NCI-H1417 treated with DMSO at 0.1 percent for 48 hours (cell line): ENCODE results near the gene CDH11.

Source experiments
- DNase-seq: peaks from one replicate; lab custom pipeline; 2025; lab: John Stamatoyannopoulos, UW

The CDH11 gene

DNA sequence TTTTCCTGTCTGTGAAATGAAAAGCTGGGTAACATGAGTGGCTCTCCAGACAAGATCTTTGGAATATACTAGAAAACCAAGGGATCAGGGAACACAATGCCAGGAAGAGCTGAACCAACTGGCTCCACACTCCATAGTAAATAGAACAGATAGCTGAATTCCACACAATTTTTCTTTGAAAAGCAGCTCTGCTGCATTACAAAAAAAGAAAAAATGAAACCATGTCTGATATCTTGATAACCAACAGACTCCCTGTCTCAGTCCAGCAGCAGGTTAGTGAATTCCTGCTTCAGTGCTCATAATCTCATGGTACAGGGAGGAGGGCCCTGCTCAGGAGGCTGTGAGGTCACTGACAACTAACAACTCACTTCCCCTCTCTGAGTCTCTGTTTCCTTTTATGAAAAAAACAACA, 97.1 kb downstream of the CDH11 start:
- DNase-seq = no peak

DNA sequence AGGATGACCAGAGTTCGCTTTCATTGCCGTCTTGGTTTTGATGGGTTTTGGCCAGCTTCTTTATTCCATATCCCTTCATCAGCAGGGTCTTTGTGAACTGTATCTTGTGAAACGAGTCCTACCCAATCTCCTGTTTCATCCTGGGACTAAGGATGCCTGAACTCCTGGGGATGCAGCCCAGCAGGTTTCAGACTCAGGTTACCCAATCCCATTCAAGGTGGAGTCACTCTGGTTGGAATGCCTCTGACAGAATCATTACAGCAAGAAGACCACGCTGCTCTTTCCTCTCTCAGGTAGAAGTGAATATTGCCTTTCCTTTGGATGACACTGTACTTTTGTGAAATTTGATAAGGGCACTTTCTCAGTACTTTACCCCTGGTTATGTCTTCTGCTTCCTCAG, 98.1 kb downstream of the CDH11 start:
- DNase-seq = no peak

DNA sequence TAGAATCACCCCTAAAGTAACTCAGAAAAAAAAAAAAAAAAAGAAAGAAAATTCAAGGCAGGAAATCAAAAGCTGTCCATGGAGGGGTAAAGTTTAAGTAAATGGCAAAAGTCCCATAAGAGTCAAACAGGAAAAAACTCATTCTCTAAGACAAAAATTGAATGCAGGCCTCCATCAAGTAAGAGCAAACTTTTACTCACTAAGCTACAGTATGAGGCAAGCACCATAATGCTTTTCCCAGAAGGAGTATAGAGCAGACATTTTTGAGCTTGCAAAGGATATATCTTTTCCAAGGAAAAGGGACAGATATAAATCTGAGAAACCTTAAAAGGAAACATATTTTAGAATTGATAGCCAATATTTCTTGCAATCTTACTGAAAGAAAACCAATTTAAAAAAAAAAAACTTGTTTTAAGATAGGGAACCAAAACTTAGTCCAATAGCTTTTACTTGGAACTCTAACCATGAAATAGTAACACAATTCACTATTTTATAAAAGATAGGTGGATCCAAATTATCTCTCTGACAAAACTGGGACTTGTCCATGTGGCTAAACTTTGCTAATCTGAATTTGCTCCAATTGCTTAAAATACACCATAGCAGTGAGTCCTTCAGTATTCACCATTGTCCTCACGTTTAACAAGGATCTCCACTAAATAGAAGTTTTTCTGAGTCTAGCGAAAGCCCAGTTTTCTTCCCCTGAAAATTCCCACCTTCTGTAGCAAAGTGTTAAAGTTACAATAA, 99.8 kb downstream of the CDH11 start:
- no peak for DNase-seq

DNA sequence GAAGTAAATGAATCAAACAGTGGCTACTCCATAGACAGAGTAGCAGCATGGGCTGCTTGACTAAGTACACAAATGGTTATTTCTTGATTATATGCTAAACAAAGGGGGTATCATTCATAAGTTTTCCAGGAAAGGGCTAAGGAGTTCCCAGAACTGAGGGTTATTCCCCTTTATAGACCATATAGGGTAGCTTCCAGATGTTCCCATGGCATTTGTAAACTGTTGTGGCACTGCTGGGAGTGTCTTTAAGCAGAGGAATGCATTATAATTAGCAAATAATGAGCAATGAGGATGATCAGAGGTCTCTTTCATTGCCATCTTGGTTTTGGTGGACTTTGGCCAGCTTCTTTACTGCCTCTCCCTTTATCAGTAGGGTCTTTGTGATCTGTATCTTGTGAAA, 105.1 kb downstream of the CDH11 start:
- no peak for DNase-seq

DNA sequence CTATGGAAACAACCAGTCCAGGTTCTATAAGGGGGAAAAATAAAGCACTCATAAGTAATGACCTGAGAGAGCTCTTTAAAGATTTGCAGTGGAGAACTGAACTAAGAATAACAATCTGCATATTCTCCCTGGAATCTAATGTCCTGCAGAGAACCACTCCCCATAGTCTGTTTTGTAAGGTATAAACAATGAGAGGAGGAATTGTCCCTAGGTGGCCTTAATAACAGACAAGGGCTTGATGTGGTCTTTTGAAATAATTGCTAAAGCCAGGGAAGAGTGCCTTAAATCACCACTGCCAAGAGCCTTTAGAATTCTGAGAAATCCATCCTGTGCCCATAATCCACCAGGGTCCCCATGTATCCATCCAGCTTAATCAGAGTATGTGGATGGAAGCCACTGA, 106.3 kb downstream of the CDH11 start:
- no peak for DNase-seq

DNA sequence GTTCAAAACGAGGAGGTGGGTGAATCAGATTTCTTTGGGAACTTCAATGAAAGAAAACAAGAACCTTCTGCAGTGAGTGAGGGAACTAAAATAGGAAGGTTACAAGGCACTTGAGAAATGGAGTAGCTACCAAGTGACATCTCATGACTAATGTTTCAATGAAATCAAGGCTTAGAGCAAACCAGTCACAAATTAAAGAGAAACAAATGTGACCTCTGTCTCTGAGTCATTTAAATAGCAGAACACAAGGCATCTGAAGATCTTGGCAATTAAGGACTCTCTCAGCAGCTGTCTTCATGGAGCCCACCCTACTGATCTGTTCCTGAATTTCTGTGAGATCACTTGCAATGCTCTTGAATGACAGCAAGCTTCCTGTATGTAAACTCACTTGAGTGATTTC, 109.5 kb downstream of the CDH11 start:
- no peak for DNase-seq

DNA sequence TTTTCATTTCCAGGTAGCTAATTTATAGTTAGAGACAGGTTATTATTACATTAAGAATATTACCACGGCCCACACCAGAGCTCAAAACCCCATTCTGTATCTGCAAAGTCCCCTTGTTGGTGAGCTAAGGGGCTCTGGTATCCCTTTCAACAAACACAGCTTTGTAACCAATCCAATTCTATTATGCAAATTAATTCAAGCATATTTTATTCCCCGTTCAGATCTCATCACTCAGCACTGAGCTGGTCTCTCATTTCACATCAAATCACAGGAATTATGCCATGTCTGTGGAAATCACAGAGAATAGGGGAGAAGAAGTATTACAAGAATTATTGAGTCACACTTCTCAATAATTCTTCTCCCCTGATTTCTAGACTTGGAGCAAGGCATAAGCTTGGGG, 111.7 kb downstream of the CDH11 start:
- DNase-seq = no peak

DNA sequence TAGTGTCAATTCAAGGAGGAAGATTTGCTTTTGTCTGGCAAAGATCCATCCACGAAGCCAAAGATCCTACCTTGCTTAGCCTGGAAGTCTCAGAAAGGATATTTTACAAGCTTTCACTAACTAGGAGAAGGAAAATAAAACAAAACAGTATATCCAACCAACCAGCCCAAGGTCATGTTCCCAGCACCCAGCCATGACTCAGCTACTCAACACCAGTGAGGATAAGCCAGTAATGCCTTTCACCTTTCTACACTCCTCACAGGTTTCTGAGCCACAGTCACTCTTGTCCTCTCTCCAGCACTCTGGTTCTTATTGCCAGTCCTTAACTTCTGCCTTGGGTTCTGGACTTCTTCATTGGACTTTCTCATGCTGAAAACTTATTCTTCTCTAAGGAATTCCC, 116.2 kb downstream of the CDH11 start:
- DNase-seq = no peak

DNA sequence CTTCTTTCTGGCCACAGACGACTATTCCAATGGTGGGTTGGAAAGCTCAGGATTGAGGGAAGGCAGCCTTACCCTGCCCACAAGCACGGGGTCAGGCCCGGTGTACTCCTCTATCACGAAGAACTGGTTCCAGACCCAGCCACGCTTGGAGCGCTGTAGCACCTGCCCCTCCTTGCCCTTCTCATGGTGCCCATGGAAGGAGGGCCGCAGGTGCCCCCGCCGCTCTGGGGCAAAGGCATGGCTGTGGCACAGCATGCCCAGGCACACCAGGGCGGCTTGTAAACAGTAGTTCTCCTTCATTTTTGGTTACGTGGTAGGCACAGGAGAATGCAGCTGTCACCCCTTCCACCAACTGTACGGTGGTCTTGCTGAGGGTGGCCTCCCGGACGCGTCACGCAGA, 117.3 kb downstream of the CDH11 start:
- no peak for DNase-seq

DNA sequence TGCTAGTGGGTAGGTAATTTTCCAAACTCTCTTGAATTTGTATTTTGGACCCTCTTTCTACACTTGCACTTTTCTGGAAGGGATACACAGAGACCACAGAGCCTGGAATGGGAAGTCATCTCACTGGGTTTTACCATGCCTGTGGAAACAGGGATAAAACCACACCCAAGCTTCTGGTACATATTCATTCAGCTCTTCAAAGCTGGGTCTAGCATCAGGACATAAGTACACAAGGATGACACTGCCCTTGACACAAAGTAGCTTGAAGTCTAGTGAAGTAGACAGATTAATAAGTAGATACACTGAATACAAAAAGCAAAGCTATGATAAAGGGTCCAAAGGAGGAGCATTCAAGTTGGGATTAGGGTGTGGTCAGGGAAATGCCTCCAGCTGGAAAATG, 118.2 kb downstream of the CDH11 start:
- no peak for DNase-seq

DNA sequence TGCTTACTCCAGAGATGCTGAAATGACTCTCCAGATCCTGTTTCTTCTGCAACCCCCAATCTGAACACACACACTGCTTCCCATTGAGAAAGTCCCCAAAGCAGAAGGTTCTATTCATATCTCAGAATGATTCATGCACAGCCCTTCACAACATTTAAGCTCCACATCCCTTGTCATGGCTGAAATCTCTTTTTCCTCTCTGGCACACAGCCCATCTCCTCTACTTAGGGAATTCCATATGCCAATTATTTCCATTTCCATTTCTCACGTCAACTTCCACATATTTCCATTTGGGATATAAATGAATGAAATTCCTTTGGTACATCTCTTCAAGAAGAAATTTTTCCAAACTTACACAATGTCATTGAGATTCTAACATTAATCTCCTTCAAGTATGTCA, 119.6 kb downstream of the CDH11 start:
- no peak for DNase-seq

DNA sequence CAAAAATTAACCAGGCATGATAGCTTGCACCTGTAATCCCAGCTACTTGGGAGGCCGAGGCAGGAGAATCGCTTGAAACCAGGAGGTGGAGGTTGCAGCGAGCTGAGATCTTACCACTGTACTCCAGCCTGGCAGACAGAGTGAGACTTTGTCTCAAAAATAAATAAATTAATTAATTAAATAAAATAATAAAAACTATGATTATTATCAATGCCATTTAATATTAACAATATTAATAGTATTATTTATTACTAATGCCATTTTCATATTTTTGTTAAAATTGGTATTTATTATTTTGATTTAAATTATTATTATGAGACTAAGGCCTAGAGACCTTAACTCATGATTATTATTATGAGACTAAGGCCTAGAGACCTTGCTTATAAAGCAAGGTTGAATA, 121.2 kb downstream of the CDH11 start:
- no peak for DNase-seq

DNA sequence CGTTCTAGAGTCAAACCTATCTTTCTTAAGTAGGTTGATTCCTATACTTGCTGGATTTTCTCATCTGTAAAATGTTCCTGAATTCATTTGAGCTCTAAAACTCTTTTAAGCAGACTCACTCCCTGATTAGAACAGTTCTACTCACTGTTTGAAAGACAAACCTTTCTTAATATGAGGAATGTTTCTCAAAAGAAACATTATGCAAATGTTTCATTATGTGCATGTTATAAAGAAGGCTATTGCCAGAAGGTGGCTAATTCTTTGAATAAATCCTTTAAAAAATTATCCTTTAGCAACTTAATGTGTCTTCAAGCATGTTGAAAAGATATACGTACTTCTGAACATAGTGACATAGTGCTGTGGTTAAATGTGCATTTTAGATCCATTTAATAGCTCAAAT, 124.1 kb downstream of the CDH11 start:
- DNase-seq = no peak

DNA sequence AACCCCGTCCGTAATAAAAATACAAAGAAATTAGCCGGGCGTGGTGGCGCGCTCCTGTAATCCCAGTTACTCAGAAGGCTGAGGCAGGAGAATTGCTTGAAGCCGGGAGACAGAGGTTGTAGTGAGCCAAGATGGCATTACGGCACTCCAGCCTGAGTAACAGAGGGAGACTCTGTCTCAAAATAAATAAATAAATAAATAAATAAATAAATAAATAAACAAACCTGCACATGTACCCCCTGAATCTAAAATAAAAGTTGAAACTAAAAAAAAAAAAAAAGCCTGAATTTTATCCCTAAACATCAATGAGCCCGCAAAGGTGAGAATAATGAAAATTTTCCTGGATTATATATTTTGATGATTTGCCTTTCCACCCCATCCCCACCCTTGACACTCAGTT, 124.7 kb downstream of the CDH11 start:
- DNase-seq = no peak

DNA sequence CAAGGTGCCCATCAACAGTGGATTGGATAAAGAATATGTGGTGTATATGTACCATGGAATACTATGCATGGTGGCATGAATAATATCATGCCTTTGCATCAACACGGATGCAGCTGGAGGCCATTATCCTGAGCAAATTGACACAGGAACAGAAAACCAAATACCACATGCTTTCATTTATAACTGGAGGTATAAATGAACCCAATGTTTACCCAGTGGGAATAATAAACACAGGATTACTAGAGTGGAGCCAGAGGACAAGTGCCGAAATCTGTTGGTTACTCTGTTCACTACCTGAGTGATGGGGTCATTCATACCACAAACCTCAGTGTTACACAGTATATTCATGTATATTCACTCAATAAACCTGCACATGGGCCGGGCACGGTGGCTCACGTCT, 125.2 kb downstream of the CDH11 start:
- no peak for DNase-seq

DNA sequence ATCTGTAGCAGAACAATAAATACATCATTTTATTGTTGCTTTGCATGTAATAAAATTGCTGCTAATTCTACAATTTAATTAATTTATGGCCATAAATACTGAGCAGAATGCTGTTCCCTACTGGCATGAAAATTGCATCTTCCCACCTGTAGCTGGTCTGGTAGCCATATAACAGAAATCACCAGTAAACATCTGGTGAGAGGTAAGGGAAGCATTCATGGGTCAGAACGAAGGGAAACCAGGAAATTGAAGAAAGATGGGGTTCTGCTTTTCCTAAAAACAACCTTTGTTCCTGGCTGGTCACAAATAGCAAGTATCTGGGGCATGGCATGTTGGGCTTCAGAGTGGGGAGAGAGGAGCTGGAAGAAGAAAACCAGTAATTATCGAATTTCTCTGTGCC, 128.4 kb downstream of the CDH11 start:
- DNase-seq = no peak

DNA sequence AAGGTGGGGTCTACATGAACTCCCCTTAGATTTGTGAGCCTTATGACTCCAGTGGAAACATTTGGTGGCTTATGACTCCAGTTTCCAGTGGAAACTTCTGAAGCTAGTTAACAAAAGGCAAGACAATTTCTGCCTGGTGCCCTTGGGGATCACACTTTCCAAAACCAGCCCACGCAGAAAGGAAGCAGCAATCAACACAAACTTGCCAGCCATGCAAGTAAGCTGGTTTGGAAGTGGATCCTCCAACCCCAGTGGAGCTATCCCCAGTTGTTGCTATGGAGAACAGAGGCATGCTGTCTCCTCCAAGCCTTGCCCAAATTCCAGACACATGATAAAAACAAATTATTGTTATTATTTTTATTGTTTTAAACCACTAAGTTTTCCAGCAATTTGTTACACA, 130.9 kb downstream of the CDH11 start:
- DNase-seq = no peak

DNA sequence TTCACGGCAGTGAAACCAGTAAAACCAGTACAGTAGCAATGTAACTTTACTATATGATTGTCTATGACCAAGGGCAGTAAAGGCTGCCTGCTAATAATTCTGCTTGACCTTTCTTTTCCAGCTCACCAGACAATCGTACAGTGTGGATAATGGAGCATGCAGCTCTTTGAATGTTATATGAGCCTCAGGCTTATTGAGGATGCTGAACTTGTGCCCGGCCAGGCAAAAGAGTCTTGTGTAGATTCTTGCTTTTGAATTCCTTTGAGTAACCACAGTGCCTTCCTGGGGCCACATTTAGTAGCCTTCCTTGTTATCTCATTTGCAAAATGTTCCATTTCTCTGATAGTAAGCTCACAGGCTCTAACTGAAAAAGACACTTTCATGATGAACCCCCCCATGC, 131.8 kb downstream of the CDH11 start:
- no peak for DNase-seq

DNA sequence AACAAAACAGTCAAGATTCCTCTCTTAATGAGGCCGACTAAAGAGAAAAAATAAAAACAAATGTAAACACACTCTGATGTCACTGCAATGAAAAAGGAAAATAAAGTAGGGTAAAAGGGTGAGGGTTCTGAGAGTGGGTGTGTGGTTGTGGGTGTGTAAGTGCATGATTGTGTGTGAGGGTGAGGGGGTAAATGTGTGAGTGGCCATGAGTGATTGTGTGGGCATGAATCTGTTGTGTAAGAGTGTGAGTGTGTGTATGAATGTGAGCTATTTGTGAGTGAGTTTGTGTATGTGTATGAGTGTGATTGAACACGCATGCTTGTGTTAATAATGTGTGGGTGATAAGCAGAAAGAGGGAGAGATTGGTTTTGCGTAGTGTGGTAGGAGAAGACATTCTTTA, 132.8 kb downstream of the CDH11 start:
- no peak for DNase-seq

DNA sequence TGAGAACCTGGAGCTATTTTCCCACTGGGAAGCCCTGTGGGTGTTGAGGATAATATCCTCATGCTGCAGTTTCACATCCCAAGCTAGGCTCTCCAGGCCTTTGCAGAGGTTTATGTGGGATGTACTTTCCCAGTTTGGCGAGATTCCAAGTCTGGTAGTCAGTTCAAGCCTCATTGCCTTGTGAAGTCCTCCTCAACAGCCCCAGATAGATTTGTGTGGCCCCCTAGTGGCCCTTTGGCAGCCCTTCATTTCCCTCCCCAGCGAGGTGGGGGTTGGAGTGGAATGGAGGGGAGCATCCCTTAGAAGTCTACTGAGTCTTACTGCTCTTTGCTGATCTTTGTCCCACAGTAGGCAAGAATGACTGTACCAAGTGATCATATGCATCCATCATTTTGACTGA, 137.9 kb downstream of the CDH11 start:
- DNase-seq = no peak

DNA sequence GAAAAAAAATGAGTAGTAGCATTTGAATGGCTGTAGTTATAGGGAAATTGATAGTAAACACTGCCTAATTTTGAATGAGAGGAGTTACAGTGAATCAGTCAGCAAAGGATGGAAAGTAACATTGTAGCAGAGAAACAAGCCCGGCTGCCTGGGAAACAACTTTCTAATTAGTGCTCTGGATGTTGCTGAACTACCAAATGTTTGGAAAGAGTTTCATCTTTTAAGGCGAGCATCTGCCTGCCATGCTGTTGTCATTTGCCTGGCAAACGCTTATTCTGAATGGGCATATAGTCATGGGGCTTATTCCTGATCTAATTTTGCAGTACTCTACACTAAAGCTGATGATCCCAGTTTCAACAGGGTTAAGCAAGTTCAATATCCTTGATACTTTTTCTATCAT, 138.6 kb downstream of the CDH11 start:
- DNase-seq = no peak

DNA sequence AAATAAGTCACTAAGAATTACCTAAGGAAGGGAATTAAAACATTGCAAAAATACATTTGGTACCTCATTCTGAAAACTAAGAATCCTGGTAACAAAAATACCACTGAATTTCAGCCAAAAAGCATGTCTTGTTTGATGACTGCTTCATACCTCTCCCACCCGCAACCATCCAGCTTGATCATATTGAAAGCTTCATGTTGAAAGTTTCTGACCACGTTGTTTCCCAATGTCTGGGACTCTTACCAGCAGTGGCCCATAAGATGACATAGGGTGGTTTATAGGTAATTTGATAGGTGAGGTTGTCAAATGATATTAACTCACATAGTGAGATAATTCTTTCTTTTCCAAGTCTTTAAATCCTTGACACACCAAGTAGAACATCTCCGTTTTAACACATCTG, 139.3 kb downstream of the CDH11 start:
- DNase-seq = no peak

DNA sequence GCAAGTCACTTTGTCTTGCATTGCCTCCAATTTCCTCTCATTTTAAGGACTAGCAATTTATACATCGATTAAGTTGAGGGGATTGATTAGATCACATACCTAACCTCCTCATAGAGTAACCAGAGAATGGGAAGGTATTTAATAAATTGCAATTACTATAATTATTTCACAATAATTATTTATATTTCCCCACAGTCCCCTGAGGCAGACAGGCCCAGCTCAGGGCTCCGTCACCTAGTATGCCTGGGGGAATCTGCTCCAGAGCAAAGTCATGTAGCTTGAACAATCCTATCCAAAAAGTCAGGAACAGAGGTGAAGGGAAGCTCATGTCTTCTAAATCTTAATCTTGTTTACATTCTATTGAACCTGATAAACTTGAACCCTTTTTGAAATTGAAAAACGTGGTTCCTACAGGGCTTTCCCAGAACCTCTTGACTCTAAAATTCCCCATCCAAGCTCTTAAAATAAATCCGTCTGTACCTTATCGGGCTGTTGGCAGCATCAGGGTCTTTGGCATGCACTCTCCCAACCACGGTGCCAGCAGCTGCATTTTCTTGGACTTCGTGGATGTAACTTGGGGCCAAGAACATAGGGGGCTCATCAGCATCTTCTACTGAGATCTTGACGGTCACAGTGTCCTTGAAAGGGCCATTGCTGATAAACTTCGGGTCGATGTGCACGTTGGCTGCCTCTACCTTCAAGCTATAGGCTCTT, 140.1 kb downstream of the CDH11 start:
- no peak for DNase-seq
